ENCODE measurements around the gene BBLN.
"Not testable (repeated sequence)": the region's sequence is repeated elsewhere in the genome, so short reads cannot be mapped to it uniquely, and the experiment has no call there.

BBLN gene

DNA sequence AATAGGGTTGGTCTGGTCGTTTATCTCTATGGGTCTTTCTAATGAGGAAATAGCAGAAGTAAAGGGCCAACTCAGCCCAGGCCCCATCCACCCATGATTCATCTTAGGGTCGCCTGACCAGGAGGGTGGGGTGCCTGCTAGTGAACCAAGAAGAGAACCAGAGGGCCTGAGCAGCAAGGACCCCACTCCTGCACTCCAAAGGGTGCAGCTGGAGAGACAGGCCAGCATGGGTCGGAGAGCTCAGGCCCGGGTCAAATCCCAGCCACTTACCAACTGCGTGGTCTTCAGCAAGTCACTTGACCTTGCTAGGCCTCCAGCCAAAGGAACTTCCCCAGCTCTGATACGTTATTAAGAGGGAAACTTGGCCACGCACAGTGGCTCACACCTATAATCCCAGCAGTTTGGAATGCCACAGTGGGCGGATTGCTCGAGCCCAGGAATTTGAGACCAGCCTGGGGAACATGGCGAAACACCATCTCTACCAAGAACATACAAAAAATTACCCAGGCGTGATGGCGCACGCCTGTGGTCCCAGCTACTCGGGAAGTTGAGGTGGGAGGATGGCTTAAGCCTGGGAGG is 4.3 kb downstream of the BBLN start:
- no peak for DNase-seq

DNA sequence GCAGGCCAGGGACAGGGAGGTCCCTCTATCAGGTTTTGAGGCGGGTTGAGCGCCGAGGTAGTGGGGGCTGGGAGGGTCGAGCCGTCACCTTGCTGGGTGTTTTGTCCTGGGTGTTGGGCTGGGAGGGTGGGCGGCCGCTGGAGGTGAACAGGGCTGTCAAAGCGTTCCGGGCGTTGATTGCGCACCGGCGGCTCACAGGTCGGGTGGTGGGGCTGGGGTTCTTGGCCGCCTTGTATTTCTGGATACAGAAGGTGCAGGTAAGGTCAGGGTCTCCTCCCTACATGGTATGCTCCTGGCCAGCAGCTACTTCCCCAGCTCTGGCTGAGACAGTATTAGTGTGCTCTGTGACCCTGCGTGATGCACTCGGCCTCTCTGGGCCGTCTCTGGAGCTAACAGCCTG is 6.1 kb downstream of the BBLN start:
- no peak for DNase-seq

DNA sequence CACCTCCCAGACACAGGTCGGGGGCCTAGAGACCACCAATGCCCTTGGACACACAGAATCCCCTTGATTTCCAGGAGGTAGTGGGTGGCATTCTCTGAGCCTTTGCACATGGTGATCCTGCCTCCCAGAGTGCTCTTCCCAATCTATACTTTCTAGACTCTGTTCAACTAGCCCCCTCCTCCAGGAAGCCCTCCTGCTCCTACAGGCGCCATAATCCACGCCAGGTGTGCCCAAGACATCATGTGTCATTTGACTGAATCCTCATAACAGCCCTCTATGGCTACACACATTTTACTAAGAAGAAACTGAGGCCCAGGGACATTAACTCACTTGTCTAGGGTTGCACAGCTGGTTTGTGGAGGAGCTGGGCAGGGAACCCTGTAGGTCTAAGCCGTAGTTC is 7.1 kb downstream of the BBLN start:
- DNase-seq, result no peak

DNA sequence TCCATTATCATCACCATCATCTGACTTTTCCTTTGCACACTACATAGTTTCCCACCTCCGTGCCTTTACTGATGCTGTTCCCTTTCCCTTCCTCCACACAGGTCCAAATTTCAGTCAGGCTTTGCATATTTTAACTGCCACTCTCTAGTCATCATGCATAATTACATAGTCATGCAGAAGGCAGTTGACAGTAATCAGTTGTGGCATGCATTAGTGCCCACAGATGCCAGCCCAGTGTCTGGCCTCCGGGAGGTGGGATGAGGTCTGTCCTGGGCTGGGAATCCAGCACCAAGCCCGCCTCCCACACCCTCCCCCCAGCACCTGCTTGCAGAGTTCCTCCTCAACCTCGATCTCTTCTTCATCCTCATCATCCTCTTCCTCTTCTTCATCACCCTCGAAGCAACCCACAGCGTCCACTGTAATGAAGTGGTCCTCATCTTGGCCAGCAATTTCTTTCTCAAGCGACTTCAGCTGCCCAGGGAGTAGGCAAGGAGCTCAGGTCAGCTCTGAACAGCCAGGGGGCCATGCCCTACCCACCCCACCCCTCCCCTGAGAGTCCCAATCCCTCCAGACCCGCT is 8.8 kb downstream of the BBLN start:
- no peak for DNase-seq

DNA sequence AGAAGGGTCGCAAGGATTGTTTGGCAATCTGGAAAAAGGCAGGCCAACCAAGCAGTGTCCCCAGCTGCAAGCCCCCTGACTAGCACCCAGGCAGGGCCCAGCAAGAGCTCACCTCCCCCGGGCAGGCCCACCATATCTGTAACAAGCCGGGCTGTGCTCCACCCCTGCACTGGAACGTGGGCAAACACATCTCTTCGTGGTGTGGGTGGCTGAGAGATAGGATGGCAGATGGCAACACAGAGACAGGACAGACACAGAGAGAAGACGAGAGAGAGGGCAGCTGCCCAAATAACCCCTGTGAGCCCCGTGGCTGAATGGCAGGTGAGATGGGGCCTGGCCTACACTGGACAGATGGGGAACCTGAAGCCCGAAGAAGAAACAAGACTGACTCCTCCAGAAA is 9.4 kb downstream of the BBLN start:
- DNase-seq, result no peak

DNA sequence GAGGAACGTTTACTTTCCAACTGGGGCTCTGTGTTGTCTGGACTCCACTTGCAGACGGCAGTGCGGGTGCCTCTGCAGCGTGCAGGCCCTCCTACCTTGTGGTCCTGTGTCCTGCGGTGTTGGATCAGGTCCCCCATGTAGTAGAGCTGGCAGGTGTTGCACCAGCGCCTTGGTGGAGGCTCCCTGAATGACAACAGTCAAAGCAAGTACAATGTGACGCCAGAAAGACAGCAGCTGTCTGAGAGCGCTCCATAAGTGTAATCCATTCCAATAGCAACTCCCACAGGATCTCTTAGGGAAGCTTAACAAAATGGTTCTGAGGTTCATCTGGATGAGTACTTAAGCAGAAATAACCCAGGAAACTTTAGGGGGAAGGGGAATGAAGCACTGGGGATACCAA is 9.9 kb downstream of the BBLN start:
- no peak for DNase-seq

DNA sequence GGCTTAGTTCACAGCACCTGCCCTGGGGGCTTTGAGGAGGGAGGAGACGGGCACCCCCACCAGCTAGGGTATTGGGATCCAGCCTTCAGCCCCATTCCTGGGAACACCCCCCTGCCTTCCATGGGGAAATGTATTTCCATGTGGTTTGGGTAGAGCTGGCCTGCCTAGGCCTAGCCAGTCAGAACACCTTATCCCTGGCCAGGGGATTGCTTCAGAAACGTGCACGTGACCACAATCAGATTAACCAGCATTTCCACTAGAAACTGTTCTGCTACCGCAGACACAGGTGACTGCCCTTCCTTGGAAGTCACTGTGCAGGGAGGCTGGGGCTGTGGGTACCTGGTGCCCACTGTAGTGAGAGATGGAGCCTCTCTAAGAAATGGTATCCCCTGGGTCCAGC is 14.0 kb downstream of the BBLN start:
- DNase-seq, result no peak

DNA sequence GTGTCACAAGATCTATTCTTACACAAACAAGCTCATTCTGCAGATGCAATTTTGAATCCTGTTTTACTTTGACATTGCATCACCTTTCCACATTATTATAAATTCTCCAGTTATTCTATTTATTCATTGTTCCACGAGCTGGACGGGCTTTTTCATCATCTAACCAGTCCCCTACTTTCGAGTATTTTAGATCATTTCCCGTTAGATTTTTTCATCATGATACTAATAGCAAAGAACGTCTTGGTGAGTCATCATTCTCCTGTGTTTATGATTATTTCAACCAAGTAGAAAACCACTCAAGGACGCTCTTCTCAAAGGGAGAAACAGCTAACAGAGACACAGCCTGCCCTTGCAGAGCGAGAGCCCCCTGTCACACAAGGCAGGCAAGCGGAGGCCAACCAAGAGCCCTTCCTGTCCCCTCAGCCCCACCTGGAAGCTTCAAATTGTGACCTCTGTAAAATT is 15.1 kb downstream of the BBLN start:
- DNase-seq, result peak; percentile 77

DNA sequence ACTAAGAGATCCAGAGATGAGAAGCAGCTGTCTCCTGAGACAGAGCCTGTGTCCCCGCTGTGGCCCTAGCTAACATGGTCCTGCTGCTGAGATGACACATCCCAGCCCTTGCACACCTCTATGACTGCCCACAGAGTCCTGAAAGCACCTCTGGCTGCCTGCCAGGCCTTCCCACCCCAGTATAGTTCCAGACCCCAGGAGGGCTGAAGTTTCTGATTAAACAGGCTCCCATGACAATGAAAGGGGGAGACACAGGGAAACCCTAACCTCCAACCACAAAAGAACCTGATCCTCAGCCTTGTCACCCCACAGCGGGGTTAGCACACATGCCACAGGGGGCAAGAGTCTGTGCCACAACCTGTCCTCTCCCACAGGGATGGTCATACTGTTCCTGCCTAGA is 15.7 kb downstream of the BBLN start:
- DNase-seq, result no peak

DNA sequence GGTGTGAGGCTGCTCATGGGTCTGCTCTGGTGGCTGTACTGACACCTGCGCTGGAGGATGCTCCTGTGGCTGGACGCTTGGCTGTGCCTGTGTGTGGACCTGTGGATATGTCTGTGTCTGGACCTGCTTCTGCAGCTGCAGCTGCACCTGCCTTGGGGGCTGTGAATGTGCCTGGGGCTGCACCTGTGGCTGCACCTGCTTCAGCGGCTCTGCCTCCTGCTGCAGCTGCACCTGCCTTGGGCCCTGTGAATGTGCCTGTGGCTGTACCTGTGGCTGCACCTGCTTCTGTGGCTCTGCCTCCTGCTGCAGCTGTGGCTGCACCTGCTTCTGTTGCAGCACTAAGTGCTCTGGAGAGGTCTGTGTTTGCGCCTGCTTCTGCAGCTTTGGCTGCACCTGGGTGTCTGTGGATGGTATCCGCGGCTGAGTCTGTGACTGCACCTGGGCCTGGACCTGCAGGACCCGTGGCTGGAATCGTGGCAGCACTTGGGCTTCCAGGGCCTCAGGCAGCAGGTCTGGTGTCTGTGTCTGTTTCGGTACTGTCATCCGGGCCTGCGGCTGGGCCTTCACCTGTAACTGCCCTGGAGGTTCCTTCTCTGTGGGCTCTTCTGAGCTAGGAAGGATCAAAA is 18.9 kb downstream of the BBLN start:
- no peak for DNase-seq

DNA sequence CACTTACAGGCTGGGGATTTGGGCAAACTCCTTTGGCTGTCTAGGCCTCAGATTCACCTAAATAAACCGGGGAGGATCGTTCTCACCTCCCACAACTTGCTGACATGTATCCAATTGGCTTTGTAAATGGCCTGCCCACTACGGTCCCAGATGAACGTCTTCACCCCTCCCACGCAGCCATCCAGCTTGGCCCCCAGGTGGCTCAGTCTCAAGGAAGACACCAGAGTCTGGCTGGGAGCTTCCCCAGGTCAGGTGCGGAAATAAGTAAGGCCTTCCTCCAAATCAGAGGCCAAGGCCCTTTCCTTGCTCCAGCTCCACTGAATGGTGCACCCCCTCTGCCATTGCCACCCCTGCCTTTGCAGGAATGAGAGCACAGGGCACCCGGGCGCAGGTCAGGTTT is 19.9 kb downstream of the BBLN start:
- DNase-seq, result no peak

DNA sequence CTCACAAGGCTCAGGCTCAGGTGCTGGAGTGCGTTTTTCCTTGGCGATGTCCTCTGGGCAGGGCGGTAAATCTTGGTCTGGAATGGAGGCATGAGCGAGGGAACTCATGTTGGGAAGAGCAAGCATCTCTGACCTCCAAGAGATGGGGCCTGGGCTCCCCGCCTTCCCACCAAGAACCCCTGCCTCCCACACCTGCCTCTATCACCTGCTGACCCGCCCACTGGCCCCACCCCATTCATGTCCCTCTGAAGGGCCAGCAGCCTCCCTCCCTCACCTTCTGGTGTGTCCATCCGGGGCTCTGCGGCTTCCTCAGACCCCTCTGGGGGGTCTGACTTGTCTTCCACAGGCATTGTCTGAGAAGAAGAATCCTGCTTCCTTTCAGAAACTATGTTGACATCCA is 20.4 kb downstream of the BBLN start:
- DNase-seq, result no peak

DNA sequence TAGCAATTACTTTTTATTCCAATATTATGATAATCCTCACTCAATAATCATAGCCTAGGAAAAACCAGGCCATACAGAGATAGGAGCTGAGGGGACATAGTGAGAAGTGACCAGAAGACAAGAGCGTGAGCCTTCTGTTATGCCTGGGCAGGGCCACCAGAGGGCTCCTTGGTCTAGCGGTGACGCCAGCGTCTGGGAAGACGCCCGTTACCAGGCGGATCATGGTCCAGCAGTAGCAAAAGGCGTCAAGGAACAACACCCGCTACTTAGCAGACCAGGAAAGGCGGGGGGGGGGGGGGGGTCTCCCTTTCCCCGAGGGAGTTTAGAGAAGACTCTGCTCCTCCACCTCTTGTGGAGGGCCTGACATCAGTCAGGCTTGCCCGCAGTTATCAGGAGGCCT is 21.4 kb downstream of the BBLN start:
- not testable (repeated sequence) for DNase-seq

DNA sequence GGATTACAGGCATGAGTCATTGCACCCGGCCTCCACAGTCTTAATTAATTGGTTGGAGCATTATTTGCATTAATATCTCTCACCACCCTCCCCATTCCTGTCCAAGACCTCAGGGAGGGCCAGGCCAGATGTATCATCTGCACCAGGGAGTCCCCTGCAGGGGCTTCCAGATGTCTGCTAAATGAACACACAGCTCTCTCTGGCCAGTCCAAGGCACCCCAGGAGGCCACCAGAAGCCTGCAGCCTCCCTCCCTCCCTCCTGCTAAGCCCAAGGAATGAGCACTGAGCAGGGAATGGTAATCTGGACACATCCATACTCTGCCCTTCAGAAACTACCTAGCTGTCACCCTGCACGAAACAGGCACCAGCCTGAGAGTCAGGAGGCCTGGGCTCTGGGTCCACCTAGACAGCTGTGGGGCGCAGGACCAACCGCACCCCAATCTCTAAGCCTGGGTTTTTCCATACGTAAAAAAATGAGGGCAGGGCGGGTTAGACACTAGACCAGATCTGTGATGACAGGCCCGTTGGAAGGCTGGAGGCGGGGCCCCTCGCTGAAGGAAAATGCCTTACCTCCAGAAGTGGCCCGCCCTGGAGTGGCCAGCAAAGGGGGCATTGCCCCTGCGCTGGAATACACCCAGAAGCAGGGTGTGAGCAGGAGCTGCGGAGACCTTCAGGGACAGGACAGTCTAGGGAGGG is 23.0 kb downstream of the BBLN start:
- no peak for DNase-seq

DNA sequence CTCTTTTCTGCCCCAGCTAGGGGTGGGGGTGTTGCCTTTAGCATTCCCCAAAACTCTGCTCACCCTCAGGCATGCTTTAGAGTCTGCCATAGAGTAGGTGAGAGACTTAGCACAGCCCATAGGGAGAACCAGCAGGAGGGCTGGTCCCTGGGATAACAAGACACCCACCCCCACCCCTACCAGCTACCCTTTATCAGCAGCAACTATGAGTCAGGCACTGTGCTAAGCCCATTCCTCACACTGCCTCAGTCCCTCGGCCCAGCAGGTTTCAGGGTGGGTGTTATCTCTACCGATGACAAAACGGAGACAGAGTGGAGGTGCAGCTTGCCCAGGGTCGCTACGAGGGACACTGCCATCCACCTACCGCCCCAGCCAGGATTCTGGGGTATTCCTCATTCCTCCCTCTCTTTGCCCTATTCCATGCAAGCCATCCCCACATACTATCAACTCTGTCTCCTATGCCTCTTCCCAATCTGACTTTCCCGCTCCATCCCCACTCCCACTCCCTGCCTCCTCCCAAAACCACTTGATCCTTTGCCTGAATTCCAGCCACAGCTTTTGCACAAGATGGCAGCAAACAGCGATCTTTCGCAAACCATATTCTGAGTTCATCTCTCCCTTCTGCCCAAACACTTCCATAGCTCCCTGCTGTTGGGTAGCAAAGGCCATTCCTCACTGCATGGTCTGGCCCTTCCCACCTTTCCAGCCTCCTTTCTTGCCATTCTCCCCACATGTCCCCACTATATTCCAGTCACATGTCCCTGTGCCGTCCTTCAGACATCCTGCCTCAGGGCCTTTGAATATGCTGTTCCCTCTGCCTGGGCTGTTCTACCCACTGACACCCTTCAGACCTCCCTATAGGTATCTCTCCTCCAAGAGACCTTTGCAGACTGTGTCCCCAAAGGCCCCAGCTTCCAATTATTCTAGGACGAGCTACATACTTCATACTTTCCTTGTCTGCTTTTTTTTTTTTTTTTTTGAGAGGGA is 26.2 kb downstream of the BBLN start:
- no peak for DNase-seq

DNA sequence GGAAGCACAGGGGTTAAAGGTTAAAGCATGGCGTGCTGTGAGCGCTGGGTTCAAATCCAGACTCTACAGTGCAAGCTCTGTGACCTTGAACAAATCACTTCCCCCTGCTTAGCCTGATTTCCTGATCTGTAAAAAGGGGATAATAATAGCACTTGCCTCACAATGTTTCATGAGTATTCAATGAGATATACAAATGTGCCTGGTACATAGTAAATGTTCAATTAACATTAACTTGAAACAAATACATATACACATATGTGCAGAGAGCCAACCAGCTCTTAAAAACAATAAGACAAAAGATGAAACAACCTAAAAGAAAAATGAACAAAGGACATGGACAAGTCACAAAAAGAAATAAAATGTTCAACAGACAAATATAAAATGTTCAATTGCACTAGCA is 27.3 kb downstream of the BBLN start:
- no peak for DNase-seq

DNA sequence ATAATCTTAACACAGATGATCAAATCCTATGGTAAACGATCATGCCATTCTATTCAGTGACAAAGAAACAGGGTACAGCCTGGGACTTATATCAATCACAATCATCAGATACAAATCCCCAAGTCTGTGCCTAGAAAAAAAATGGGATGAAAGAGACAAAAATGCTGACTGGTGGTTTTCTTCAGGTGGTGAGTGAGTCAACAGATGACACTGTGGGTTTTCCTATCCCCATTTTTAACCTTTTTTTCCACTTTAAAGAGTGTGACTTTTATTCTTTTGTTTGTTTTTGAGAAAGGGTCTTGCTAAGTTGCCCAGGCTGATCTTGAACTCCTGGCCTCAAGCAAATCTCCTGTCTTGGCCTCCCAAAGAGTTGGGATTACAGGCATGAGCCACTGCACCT is 28.1 kb downstream of the BBLN start:
- DNase-seq, result no peak

DNA sequence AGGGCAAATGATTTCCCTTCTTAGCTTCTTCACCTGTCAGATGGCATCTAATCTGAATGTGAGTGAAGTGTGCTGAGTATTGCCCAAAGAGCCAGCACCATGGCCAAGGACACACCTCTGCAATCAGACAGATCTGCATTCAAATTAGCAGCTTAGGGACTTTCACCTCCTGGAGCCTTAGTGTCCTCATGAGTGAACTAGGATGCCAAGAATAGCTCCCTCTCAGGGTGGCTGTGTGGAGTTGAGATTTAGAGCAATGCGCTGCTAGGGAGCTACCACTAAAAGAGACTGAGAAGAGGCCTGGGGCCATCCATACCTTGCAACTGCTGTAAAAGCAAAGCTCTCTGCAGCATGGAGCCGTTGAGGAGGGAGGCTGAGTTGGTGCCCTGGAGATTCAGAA is 29.9 kb downstream of the BBLN start:
- DNase-seq, result no peak

DNA sequence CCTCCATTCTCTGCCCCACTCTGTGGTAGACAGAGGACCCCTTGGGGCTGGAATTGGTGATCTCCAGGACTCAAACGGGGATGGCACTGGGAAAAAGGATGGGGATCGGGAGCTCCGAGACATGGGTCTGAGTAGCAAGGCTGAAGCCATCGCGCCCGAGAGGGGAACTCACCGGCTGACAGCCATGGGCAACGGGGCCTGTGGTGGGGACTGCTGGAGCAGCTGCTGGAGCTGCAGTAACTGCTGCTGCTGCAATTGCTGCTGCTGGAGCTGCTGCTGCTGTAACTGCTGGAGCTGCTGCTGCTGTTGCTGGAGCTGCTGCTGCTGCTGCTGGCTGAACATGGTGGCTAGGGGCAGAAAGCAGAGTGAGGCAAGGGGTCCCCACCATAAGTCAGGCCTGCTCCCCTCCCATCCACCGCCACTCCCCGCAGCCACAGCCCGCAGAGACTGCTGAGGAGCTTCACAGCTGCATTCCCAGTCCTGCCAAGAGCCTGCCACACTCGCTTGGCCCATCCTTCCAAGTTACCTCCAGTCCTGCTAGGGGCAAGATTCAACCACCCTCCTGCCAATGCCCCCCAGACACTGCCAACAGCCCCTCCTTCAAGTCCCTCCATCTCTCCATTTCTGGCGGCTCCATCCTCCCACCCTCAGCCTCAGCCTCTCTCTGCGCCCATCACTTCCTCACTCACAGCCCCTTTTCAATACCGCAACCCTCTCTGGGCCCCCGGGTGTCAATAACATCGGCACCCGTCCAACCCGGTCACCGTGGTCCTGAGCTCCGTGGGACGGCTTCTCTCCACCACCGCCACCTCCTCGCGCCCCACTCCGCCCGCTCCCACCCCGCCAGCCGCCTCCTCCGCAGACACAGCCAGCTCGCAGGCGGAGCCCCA is 30.7 kb downstream of the BBLN start:
- no peak for DNase-seq

DNA sequence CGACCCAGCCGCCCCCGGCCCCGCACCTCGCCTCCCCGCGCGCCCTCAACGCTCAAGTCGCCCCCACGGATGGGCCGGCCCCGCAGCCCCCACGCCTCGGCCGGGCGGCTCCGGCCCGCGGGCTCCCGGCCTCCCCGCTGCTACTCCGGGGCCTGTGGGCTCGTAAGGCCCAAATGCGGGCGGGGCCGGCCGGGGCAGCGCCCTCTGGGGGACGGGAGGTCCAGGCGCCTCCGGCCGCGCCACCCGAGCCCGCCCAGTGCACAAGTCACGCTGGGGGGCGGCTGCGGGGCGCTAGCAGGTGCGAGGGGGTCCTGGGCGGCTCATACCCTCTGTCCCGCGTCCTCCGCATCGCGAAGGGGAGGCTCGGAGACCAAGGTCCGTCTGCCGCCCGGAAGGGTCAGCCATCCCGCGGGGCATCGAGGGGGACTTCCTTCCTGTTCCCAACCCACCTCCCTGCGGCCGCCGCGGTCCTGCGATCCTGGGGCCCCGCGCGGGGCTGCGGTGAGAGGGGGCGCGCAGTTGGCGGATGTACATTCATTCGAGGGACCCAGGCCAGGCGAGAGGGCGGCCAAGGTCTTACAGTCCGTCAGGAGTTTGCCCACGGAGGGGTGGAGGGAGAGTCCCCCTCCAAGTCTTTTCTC is 31.5 kb downstream of the BBLN start, which contains the start of gene CIZ1:
Gene CIZ1, minus strand, starts transcription at position 167 of the 641 bp plus-strand sequence. CDS start 715 bp downstream, outside the sequence.
- peak; percentile 71 for DNase-seq

Measured in HCEC 1CT (cell line).